CMK (cell line): Measurements from ENCODE around the gene LYPD6B.

Experiments
- DNase-seq: peaks from one replicate; pipeline ENCODE4 v3.0.0-alpha.2; 2010; ENCODE audit warnings: low read depth

The LYPD6B gene

GRCh38 chr2:149122516-149122915 lies 84.0 kb downstream of the LYPD6B start:
- DNase-seq = no peak

GRCh38 chr2:149125031-149125725 lies 86.7 kb downstream of the LYPD6B start:
- no peak for DNase-seq

GRCh38 chr2:149129433-149129832 lies 90.9 kb downstream of the LYPD6B start:
- DNase-seq = no peak

- no peak for DNase-seq
Observed at GRCh38 chr2:149132339-149132738, 93.8 kb downstream of the LYPD6B start.

GRCh38 chr2:149132901-149133300 lies 94.4 kb downstream of the LYPD6B start:
- DNase-seq = no peak

GRCh38 chr2:149134335-149134923 lies 95.9 kb downstream of the LYPD6B start:
- DNase-seq = no peak

GRCh38 chr2:149136111-149136510 lies 97.6 kb downstream of the LYPD6B start:
- no peak for DNase-seq

- DNase-seq = no peak
Observed at GRCh38 chr2:149141046-149141445, 102.5 kb downstream of the LYPD6B start.

- DNase-seq = no peak
Observed at GRCh38 chr2:149143734-149144133, 105.2 kb downstream of the LYPD6B start.

GRCh38 chr2:149145314-149146295 lies 107.1 kb downstream of the LYPD6B start:
- no peak for DNase-seq

- DNase-seq = no peak
Observed at GRCh38 chr2:149146876-149147275, 108.4 kb downstream of the LYPD6B start.

- DNase-seq = no peak
Observed at GRCh38 chr2:149148194-149149006, 109.9 kb downstream of the LYPD6B start.

GRCh38 chr2:149149007-149149297 lies 110.5 kb downstream of the LYPD6B start:
- no peak for DNase-seq

GRCh38 chr2:149152469-149152953 lies 114.0 kb downstream of the LYPD6B start:
- no peak for DNase-seq

GRCh38 chr2:149155196-149155969 lies 116.9 kb downstream of the LYPD6B start:
- no peak for DNase-seq

GRCh38 chr2:149155988-149156387 lies 117.5 kb downstream of the LYPD6B start:
- no peak for DNase-seq

- DNase-seq = no peak
Observed at GRCh38 chr2:149156971-149157740, 118.7 kb downstream of the LYPD6B start.

GRCh38 chr2:149158957-149159356 lies 120.5 kb downstream of the LYPD6B start:
- DNase-seq = no peak

GRCh38 chr2:149160195-149160594 lies 121.7 kb downstream of the LYPD6B start:
- DNase-seq = no peak

GRCh38 chr2:149160701-149161217 lies 122.3 kb downstream of the LYPD6B start:
- no peak for DNase-seq
